ENCODE measurements around the gene TBC1D16. TPM values are rescaled to one million over a fixed set of nuclear protein-coding genes. Genes with fewer than 3 reads are reported as not detected.

The TBC1D16 gene
- total RNA-seq, 4 donors from 2014 or later: 26.5 to 44.3 (median 36.3) TPM

DNA sequence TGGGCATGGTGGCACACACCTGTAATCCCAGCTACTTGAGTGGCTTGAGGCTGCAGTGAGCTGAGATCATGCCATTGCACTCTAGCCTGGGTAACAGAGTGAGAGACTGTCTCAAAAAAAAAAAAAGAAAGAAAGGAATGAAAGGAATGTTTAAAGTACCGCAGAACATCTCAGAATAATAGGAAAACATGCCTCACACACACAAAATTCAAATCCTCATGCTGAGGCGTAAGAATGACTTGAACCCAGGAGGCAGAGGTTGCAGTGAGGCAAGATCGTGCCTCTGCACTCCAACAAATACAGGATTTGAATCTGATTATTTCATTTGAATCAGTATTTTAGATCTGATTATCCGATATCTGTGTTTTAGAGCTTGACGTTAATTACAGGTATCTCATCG lies 44.4 kb upstream of the TBC1D16 start:
- Histone ChIP-seq H3K4me1 (peaks cover 0 to 8% (median 6%) of the 10 kb centered on the region in 3 donors), H3K36me3 (no peaks in the 10 kb centered on the region), H3K27ac (no peak overlapping the region), H3K4me3 (no peak overlapping the region), H3K27me3 (no peaks in the 10 kb centered on the region), H3K9me3 (no peaks in the 10 kb centered on the region)
- TF ChIP-seq POLR2AphosphoS5 (IDR thresholded peaks at IDR 0.05) (no peak), EP300 (IDR thresholded peaks at IDR 0.05) (no peak), POLR2A (IDR thresholded peaks at IDR 0.05) (no peak)
- WGBS, 2 donors (ENCODE audit: low coverage in 1 of 2): 80 to 81% methylated on average over 4 to 6 of the region's 6 CpGs
- ATAC-seq: no peak

DNA sequence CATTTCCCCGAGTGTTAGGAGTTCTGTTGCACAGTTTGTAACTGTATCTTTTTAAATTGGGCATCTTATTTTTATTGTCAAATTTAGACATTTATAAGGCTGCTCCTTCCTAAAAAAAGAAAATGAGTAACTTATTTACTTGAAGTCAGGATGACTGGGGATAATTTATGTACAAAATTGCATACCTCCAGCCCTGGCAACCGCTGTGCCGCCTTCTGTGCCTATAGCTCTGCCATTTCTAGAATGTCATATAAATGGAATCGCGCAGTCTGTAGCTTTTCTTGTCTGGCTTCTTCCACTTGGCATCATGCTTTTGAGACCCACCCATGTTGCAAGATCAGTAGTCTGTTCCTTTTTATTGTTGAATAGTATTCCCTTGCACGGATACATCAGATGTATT lies 36.7 kb upstream of the TBC1D16 start:
- 93 to 94% methylated on average over 6 of the region's 6 CpGs for WGBS, 2 donors (ENCODE audit: low coverage in 1 of 2)
- Histone ChIP-seq H3K36me3 (no peaks in the 10 kb centered on the region), H3K4me1 (peaks cover 0 to 46% (median 23%) of the 10 kb centered on the region in 3 donors), H3K9me3 (no peaks in the 10 kb centered on the region), H3K27ac (peak overlapping the region in 2 of 4 donors; percentile 92 to 93), H3K27me3 (no peaks in the 10 kb centered on the region), H3K4me3 (no peak overlapping the region)
- no peak for ATAC-seq
- TF ChIP-seq POLR2A (IDR thresholded peaks at IDR 0.05): no peak
- no peak for TF ChIP-seq EP300 (IDR thresholded peaks at IDR 0.05)
- TF ChIP-seq POLR2AphosphoS5 (IDR thresholded peaks at IDR 0.05): no peak
- TF ChIP-seq, protein P1, sequence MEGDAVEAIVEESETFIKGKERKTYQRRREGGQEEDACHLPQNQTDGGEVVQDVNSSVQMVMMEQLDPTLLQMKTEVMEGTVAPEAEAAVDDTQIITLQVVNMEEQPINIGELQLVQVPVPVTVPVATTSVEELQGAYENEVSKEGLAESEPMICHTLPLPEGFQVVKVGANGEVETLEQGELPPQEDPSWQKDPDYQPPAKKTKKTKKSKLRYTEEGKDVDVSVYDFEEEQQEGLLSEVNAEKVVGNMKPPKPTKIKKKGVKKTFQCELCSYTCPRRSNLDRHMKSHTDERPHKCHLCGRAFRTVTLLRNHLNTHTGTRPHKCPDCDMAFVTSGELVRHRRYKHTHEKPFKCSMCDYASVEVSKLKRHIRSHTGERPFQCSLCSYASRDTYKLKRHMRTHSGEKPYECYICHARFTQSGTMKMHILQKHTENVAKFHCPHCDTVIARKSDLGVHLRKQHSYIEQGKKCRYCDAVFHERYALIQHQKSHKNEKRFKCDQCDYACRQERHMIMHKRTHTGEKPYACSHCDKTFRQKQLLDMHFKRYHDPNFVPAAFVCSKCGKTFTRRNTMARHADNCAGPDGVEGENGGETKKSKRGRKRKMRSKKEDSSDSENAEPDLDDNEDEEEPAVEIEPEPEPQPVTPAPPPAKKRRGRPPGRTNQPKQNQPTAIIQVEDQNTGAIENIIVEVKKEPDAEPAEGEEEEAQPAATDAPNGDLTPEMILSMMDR (IDR thresholded peaks at IDR 0.05): no peak

DNA sequence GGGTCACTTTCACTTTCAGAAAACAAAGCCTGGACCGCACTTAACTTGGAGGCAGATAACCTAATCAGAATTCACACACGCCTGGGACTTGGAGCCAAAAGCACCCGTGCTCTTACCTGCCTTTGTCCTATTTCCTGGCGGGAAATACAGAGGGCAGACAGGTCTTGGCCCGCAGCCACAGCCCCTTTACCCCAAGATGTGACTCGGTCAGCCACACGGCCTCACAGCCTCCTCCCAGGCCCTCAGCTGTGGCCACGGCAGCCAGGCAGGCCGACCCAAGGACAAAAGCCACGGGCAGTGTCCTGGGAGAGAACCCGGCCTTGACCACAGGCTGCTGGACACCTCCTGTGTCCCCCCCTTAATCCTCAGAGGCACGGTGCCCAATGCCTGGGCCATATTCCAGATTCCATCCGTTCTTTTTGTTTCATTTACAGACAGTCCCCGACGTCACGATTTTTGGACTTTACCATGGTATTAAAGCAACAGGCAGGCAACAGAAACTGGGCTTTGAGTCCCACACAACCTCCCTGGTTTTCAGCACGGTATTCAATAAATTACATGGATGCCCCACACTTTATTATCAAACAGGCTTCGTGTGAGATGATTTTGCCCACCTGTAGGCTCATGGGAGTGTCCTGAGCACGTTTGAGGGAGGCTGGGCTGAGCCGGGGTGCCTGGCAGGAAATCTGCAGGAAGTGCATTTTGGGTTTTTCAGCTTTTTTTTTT lies 35.6 kb upstream of the TBC1D16 start:
- H3K4me1 ChIP-seq: peaks cover 0 to 46% (median 23%) of the 10 kb centered on the region in 3 donors
- peak; percentile 72 for TF ChIP-seq POLR2AphosphoS5 (IDR thresholded peaks at IDR 0.05)
- TF ChIP-seq, protein P1 (IDR thresholded peaks at IDR 0.05): no peak
- no peak for TF ChIP-seq EP300 (IDR thresholded peaks at IDR 0.05)
- ATAC-seq: peak; percentile 82
- H3K27ac ChIP-seq: peak overlapping the region; percentile 66 to 93 (median 91)
- 6 to 7% methylated on average over 13 to 14 of the region's 20 CpGs for WGBS, 2 donors (ENCODE audit: low coverage in 1 of 2)
- peak overlapping the region; percentile 16 to 51 for H3K4me3 ChIP-seq
- no peaks in the 10 kb centered on the region for H3K36me3 ChIP-seq
- H3K27me3 ChIP-seq: no peaks in the 10 kb centered on the region
- H3K9me3 ChIP-seq: no peaks in the 10 kb centered on the region

DNA sequence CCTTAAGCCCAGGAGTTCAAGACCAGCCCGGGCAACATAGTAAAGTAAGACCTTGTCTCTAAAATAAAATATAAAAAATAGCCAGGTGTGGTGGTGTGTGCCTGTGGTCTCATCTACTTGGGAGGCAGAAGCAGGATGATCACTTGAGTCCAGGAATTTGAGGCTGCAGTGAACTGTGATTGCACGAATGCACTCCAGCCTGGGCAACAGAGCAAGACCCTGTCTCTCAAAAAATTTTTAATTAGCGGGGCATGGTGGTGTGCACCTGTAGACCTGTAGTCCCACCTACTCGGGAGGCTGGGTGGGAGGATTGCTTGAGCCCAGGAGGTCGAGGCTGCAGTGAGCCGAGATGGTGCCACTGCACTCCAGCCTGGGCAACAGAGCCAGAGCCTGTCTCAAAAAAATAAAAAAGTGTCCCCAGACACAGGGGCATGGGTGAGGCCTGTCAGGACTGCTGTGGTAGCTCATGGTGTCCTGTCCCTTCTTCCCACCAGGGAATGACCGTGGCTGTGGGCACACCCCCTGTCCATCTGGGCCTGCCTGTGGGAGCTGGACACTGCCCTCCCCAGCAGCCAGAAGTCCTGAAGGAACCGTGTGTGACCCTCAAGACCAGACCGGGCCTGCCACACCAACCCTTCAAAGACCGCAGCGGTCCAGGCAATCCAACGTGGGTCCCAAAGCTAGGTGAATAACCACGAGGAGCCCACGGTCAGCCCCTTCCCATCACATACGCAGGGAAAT lies 34.9 kb upstream of the TBC1D16 start:
- no peak for TF ChIP-seq POLR2AphosphoS5 (IDR thresholded peaks at IDR 0.05)
- no peak for TF ChIP-seq POLR2A (IDR thresholded peaks at IDR 0.05)
- TF ChIP-seq EP300 (IDR thresholded peaks at IDR 0.05): no peak
- peak; percentile 3 for ATAC-seq
- WGBS, 2 donors (ENCODE audit: low coverage in 1 of 2): 62 to 87% methylated on average over 3 of the region's 15 CpGs

DNA sequence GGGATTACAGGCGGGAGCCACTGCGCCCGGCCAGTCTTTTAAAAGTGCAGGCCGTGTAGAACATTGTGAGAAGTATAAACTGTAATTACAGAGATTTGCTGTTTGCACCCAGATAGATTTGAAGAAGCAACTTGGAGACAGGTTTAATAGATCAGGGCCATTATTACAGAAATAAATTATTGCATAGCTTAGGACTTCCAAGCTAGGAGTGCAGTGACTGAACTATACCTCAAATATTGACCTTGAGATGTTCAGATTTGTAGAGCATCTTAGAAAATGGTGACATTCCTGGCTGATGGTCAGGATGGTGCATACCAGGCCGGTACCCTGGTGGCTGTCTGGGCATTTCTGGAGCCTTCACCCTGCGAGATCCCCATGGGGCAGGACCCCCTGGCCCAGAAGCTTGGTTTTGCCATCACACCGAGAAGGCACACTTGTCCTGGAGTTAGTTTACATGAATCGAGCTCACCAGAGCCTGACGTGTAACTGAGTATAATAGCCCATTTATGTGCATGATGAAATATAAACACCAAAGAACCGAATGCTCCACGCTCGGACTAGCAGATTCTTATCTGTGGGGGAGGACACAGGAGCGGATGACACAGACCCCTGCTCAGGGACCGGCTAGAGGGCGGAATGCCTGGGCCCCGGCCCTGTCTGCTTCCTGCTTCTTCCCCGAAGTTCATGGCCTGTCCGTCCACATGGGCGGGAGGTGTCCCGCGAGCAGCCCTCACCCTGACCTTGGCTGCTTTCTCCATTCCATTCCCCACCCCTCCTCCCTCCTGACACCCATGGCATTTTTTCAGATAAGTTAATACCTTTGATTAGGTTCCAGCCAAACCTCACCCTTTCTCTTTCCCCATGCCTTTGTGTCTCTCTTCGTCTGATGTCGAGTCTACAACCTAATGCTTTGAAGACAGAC lies 32.9 kb upstream of the TBC1D16 start:
- 36 to 51% methylated on average over 15 to 18 of the region's 23 CpGs for WGBS, 2 donors (ENCODE audit: low coverage in 1 of 2)
- Histone ChIP-seq H3K9me3 (no peaks in the 10 kb centered on the region), H3K4me1 (peaks cover 0 to 58% (median 23%) of the 10 kb centered on the region in 3 donors), H3K4me3 (peak overlapping the region in 1 of 2 donors; percentile 15), H3K36me3 (no peaks in the 10 kb centered on the region), H3K27ac (peak overlapping the region; percentile 19 to 93 (median 87)), H3K27me3 (no peaks in the 10 kb centered on the region)
- TF ChIP-seq EP300 (IDR thresholded peaks at IDR 0.05) (no peak), POLR2AphosphoS5 (IDR thresholded peaks at IDR 0.05) (peak; percentile 46), POLR2A (IDR thresholded peaks at IDR 0.05) (no peak)
- TF ChIP-seq, protein P1 (IDR thresholded peaks at IDR 0.05): peak in 1 of 4 experiments; percentile 4
- ATAC-seq: peak; percentile 65

More for the DNA sequence above, 34.9 kb upstream of the TBC1D16 start:
- no peaks in the 10 kb centered on the region for H3K36me3 ChIP-seq
- no peaks in the 10 kb centered on the region for H3K9me3 ChIP-seq
- H3K27ac ChIP-seq: peak overlapping the region; percentile 66 to 93 (median 91)
- H3K4me3 ChIP-seq: peak overlapping the region; percentile 16 to 51
- peaks cover 0 to 46% (median 23%) of the 10 kb centered on the region in 3 donors for H3K4me1 ChIP-seq
- H3K27me3 ChIP-seq: no peaks in the 10 kb centered on the region

All from gastroesophageal sphincter (tissue), 4 donors.